Ovary (tissue), 9 donors: Measurements from ENCODE around the gene RMND1. TPM values are rescaled to one million over a fixed set of nuclear protein-coding genes. Genes with fewer than 3 reads are reported as not detected.

ENCODE experiments used
- DNase-seq, 5 donors: peaks; one replicate each; pipeline ENCODE4 v3.0.0-alpha.2; 2019 to 2020
- H3K27ac ChIP-seq, 2 donors: fragments of 200-600 bp; one replicate each; pipeline versions ENCODE4 v1.5.1 to v1.8.0; 2019 to 2022
- H3K27me3 ChIP-seq: fragments of 200-600 bp; one replicate; pipeline ENCODE4 v1.8.0; 2022
- H3K36me3 ChIP-seq: fragments of 200-600 bp; sonication (generic); one replicate; pipeline ENCODE4 v1.5.1; 2019
- H3K4me1 ChIP-seq: one replicate; pipeline ENCODE4 v1.8.1; 2013; ENCODE audit warnings: mild to moderate bottlenecking, moderate library complexity; ENCODE audit not compliant: insufficient read depth
- H3K4me3 ChIP-seq: fragments of 200-600 bp; sonication (generic); one replicate; pipeline ENCODE4 v1.5.1; 2017
- H3K9me3 ChIP-seq, 2 donors: fragments of 200-600 bp in 1 of 2; sonication (generic) in 1 of 2; one replicate each; pipeline versions ENCODE4 v1.5.1 to v1.8.1; 2013 to 2019; ENCODE audit warnings: mild to moderate bottlenecking in 1 of 2, moderate library complexity in 1 of 2
- EP300 ChIP-seq: sonication (generic); formaldehyde crosslinking; IDR thresholded peaks from one replicate; pipeline ENCODE4 v1.6.1; 2017; ENCODE audit warnings: antibody characterized with exemption
- POLR2A ChIP-seq: fragments of 450-650 bp; IDR thresholded peaks from one replicate; pipeline ENCODE4 v1.6.1; 2017; ENCODE audit warnings: antibody characterized with exemption, mild to moderate bottlenecking, moderate library complexity
- WGBS, 3 donors: extraction: QIAGEN DNeasy Blood & Tissue Kit in 1 of 3; methylation state at CpG; one replicate each; pipeline versions ENCODE4 v1.1.5 to v1.1.7; 2013 to 2017; 5-methylcytosine and 5-hydroxymethylcytosine counted together
- intact Hi-C, 4 donors: fragments of 100-400 bp; cut with DNase I; formaldehyde crosslinking; loops; one replicate each; pipeline versions ENCODE4 v1.11.0 to v1.15.1; 2022 to 2023
- polyA plus RNA-seq, 2 donors: library from polyadenylated mRNA; stranded (reverse); fragments of 200-250 nt in 1 of 2; fragments of 350-450 nt in 1 of 2; fragmentation: Illumina TruSeq in 1 of 2; extraction: RNeasy Lipid Tissue Mini Kit (QIAGEN cat#74804) in 1 of 2; gene quantifications; one replicate each; pipeline ENCODE4 v1.2.3, GENCODE V29; 2013 to 2014
- total RNA-seq, 7 donors: library from RNA; depleted of rRNA in 2 of 7; stranded (reverse); fragments of >200 nt in 2 of 7; fragmentation: NEBNext Ultra II Directional in 3 of 7; extraction: Animal tissue kit (Norgen Biotek cat#: 25700) in 3 of 7; gene quantifications; one replicate each; pipeline versions ENCODE4 v1.1.0 to v1.2.4, GENCODE V29; 2016 to 2023
- TF ChIP-seq, protein P1 (sequence below), 3 donors: fragments of 450-650 bp in 2 of 3; fragments of 200-600 bp in 1 of 3; IDR thresholded peaks; one replicate each; pipeline versions ENCODE4 v1.5.1 to v1.8.0; 2016 to 2022; ENCODE audit warnings: antibody characterized with exemption in 3 of 3, mild to moderate bottlenecking in 1 of 3
- donor health status: DM: no; HTN: no; CAD: no; lungs with moderate emphysema.
- donor health status: DM: no; HTN: no; CAD: no.
- donor health status: Bipolar disorder and iron deficiency.
- donor health status: DM: yes; HTN: yes; CAD: no.
- donor health status: DM: no; HTN: no; CAD: no.
- donor health status: DM: yes; HTN: yes; CAD: no.

The RMND1 gene
- total and polyA plus RNA-seq, 9 donors: 17.1 to 23.7 (median 20.4) TPM

DNA sequence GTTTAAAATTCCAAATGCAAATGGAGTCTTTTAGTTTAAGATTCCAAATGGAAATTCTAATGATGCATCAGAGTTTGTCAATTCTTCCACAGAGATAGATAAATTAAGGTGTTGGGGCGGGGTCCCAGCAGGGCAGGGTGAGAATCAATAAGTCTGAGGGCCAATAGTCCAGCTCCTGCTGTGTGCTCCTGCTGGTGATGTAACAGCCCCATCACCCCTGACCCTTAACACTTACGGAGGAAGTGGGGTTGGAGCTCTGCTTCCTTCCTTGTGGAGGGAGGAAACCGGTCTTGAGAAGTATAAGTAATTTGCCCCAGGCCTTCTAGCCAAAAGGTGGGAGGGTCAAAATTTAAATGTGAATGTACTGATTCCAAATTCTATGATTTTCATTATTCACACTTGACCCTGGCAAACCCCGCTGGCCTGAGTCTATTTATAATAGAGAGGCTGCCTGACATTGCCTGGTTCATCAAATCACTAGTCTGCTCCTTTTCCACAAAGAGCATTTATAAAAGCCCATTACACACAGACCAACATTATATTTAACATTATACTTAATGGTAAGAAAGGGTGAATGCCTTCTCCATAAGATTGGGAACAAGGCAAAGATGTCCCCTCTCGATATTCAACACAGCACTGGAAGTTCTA, 77.8 kb downstream of the RMND1 start:
- Histone ChIP-seq H3K9me3 (no peaks in the 10 kb centered on the region), H3K36me3 (no peaks in the 10 kb centered on the region), H3K4me1 (no peaks in the 10 kb centered on the region), H3K4me3 (no peak overlapping the region), H3K27me3 (no peaks in the 10 kb centered on the region), H3K27ac (no peak overlapping the region)
- intact Hi-C loops: no loop called here
- TF ChIP-seq, protein P1, sequence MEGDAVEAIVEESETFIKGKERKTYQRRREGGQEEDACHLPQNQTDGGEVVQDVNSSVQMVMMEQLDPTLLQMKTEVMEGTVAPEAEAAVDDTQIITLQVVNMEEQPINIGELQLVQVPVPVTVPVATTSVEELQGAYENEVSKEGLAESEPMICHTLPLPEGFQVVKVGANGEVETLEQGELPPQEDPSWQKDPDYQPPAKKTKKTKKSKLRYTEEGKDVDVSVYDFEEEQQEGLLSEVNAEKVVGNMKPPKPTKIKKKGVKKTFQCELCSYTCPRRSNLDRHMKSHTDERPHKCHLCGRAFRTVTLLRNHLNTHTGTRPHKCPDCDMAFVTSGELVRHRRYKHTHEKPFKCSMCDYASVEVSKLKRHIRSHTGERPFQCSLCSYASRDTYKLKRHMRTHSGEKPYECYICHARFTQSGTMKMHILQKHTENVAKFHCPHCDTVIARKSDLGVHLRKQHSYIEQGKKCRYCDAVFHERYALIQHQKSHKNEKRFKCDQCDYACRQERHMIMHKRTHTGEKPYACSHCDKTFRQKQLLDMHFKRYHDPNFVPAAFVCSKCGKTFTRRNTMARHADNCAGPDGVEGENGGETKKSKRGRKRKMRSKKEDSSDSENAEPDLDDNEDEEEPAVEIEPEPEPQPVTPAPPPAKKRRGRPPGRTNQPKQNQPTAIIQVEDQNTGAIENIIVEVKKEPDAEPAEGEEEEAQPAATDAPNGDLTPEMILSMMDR (IDR thresholded peaks at IDR 0.05): no peak
- TF ChIP-seq EP300 (no peak), POLR2A (no peak)
- no peak for DNase-seq
- 81 to 91% (median 89%) methylated on average over 5 of the region's 5 CpGs for WGBS, 3 donors

DNA sequence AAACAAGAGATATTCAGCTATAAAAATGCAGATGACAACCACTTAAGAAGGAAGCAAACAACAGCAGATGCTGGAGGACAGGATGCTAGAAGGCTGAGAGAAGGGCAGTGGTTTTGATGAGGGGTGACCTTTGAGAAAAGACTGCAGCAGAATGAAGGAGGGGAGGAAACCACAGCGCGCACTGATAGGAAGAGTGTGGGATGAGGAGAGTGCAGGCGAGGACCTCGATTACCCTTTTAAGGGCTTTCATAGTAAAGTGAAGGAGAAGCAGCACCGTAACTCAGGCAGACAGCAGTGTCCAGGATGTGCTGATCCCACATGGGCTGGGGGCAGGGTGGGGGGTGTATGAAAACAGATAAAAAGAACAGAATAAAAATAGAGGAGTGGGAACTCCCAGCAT, 79.8 kb downstream of the RMND1 start:
- WGBS, 3 donors: 22 to 25% (median 23%) methylated on average over 5 of the region's 5 CpGs
- no peak for DNase-seq
- intact Hi-C loops: no loop called here
- Histone ChIP-seq H3K4me1 (no peaks in the 10 kb centered on the region), H3K27me3 (no peaks in the 10 kb centered on the region), H3K27ac (no peak overlapping the region), H3K9me3 (no peaks in the 10 kb centered on the region), H3K4me3 (no peak overlapping the region), H3K36me3 (no peaks in the 10 kb centered on the region)
- no peak for TF ChIP-seq POLR2A
- no peak for TF ChIP-seq EP300
- TF ChIP-seq, protein P1 (IDR thresholded peaks at IDR 0.05): no peak

DNA sequence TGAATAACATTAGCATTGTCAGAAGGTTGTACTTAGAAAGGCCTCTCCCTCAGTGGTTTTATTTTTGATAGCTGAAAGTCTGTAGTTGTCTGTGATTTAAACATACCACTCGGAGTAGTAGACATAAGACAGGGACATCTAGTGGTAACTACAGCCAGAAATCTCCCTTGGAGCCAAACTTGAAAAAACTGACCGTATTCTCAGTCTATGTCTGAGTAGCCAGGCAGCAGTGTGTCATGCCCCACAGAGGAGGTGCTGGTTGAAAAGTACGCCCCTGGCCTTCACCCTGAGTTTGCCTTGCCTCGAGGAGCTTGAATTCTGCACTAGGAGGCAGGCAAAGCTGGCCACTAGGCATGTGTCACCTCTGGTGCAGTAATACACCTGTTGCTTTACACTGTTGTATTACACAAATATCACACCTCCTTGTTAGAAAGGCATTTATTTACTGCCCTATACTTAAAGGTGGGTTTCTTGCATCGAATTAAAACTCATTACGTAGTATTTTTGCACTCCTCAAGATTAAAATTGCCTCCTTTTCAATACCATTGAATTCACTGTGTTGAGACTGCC, 81.3 kb downstream of the RMND1 start:
- intact Hi-C loops: no loop called here
- Histone ChIP-seq H3K36me3 (no peaks in the 10 kb centered on the region), H3K4me3 (no peak overlapping the region), H3K4me1 (no peaks in the 10 kb centered on the region), H3K27me3 (no peaks in the 10 kb centered on the region), H3K27ac (no peak overlapping the region), H3K9me3 (no peaks in the 10 kb centered on the region)
- TF ChIP-seq EP300 (no peak), POLR2A (no peak)
- TF ChIP-seq, protein P1 (IDR thresholded peaks at IDR 0.05): no peak
- no peak for DNase-seq
- 61 to 66% (median 65%) methylated on average over 6 of the region's 6 CpGs for WGBS, 3 donors

DNA sequence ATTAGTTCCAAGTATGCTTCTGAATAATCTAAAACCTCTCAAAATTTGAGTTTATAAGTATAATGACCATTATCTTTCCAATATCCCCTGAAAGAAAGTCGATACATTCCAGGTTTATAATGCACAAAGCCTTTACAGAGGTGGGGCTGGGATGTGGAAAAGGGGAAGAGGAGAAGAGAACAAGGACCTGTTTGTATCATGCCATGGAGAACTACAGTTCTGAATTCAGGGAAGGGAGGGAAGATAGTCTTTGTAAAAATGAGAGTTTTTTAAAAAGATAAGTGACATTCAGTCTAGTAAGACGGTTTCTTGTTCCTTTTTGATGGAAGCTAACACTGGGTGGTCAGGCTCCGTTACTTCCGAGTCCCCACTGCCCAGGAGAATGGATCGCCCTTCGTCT, 86.7 kb downstream of the RMND1 start:
- Histone ChIP-seq H3K27ac (no peak overlapping the region), H3K36me3 (no peaks in the 10 kb centered on the region), H3K27me3 (no peaks in the 10 kb centered on the region), H3K9me3 (no peaks in the 10 kb centered on the region), H3K4me1 (no peaks in the 10 kb centered on the region), H3K4me3 (no peak overlapping the region)
- TF ChIP-seq POLR2A (no peak), EP300 (no peak)
- TF ChIP-seq, protein P1 (IDR thresholded peaks at IDR 0.05): no peak
- DNase-seq: no peak
- intact Hi-C loops: no loop called here
- WGBS, 3 donors: 94 to 98% (median 94%) methylated on average over 6 of the region's 6 CpGs
